ENCODE results near the gene TXNDC8.

Gene TXNDC8

GRCh38 chr9:110287289-110287680 is 50.4 kb downstream of the TXNDC8 start:
- Histone ChIP-seq H3K79me2 (ENCODE audit: low read length) (no peaks in the 10 kb centered on the region), H3K27ac (ENCODE audit: low read length) (no peak overlapping the region), H3K4me3 (ENCODE audit: low read length) (no peak overlapping the region), H4K20me1 (ENCODE audit: insufficient read depth, low read length) (no peaks in the 10 kb centered on the region), H3K4me2 (ENCODE audit: low read length) (no peak overlapping the region), H3K4me1 (ENCODE audit: low read length) (peaks cover 6% of the 10 kb centered on the region), H3K9me3 (ENCODE audit: insufficient read depth, low read length) (no peaks in the 10 kb centered on the region), H3K36me3 (replicated peaks; ENCODE audit: low read depth, low read length) (no peaks in the 10 kb centered on the region), H2AFZ (ENCODE audit: low read depth, low read length) (no peak overlapping the region), H3K9ac (ENCODE audit: low read length) (no peak overlapping the region), H3K27me3 (ENCODE audit: low read depth, low read length) (no peaks in the 10 kb centered on the region)
- no peak for TF ChIP-seq EZH2phosphoT487 (IDR thresholded peaks at IDR 0.05; ENCODE audit: low read depth)
- TF ChIP-seq, protein P1, sequence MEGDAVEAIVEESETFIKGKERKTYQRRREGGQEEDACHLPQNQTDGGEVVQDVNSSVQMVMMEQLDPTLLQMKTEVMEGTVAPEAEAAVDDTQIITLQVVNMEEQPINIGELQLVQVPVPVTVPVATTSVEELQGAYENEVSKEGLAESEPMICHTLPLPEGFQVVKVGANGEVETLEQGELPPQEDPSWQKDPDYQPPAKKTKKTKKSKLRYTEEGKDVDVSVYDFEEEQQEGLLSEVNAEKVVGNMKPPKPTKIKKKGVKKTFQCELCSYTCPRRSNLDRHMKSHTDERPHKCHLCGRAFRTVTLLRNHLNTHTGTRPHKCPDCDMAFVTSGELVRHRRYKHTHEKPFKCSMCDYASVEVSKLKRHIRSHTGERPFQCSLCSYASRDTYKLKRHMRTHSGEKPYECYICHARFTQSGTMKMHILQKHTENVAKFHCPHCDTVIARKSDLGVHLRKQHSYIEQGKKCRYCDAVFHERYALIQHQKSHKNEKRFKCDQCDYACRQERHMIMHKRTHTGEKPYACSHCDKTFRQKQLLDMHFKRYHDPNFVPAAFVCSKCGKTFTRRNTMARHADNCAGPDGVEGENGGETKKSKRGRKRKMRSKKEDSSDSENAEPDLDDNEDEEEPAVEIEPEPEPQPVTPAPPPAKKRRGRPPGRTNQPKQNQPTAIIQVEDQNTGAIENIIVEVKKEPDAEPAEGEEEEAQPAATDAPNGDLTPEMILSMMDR (IDR thresholded peaks at IDR 0.05; ENCODE audit: low read depth, low read length) = no peak

DNA sequence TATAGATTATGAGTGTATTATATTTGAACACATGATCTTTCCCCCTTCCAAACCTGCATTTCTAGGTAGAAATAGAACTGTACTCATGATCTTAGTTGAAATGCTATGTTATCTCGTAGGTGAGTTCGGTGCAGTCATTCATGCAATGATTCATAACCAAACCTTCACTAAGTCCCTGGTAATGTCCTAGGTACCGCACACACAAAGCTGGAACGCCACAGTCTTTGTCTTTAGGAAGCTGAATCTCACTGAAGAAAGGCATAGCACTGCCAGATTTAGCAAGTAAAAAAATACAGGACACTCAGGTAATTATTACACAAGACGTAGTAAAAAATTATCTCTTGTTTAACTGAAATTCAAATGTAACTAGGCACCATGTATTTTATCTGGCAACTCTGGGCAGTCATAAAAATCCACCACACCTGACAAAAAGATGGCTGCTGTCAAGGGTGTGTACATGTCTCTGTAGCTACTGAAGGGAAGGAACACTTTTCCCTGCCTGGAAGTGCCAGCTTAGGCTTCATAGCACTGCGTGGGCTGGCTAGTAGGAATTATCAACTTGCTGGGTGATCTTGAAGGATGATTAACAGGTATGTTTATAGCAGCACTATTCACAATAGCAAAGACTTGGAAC is 53.3 kb downstream of the TXNDC8 start:
- no peaks in the 10 kb centered on the region for H3K9me3 ChIP-seq (ENCODE audit: insufficient read depth, low read length)
- H2AFZ ChIP-seq (ENCODE audit: low read depth, low read length) = no peak overlapping the region
- no peak overlapping the region for H3K4me2 ChIP-seq (ENCODE audit: low read length)
- no peaks in the 10 kb centered on the region for H3K36me3 ChIP-seq (replicated peaks; ENCODE audit: low read depth, low read length)
- no peaks in the 10 kb centered on the region for H3K79me2 ChIP-seq (ENCODE audit: low read length)
- TF ChIP-seq, protein P1 (IDR thresholded peaks at IDR 0.05; ENCODE audit: low read depth, low read length) = no peak
- no peak for TF ChIP-seq EZH2phosphoT487 (IDR thresholded peaks at IDR 0.05; ENCODE audit: low read depth)
- no peaks in the 10 kb centered on the region for H3K27me3 ChIP-seq (ENCODE audit: low read depth, low read length)
- no peak overlapping the region for H3K4me3 ChIP-seq (ENCODE audit: low read length)
- no peaks in the 10 kb centered on the region for H4K20me1 ChIP-seq (ENCODE audit: insufficient read depth, low read length)
- peaks cover 6% of the 10 kb centered on the region for H3K4me1 ChIP-seq (ENCODE audit: low read length)
- H3K27ac ChIP-seq (ENCODE audit: low read length) = no peak overlapping the region
- no peak overlapping the region for H3K9ac ChIP-seq (ENCODE audit: low read length)

- peaks cover 6% of the 10 kb centered on the region for H3K4me1 ChIP-seq (ENCODE audit: low read length)
- no peaks in the 10 kb centered on the region for H3K79me2 ChIP-seq (ENCODE audit: low read length)
- TF ChIP-seq EZH2phosphoT487 (IDR thresholded peaks at IDR 0.05; ENCODE audit: low read depth) = no peak
- TF ChIP-seq, protein P1 (IDR thresholded peaks at IDR 0.05; ENCODE audit: low read depth, low read length) = no peak
- no peak overlapping the region for H3K9ac ChIP-seq (ENCODE audit: low read length)
- no peaks in the 10 kb centered on the region for H3K36me3 ChIP-seq (replicated peaks; ENCODE audit: low read depth, low read length)
- H3K27ac ChIP-seq (ENCODE audit: low read length) = no peak overlapping the region
- no peak overlapping the region for H3K4me2 ChIP-seq (ENCODE audit: low read length)
- no peak overlapping the region for H3K4me3 ChIP-seq (ENCODE audit: low read length)
- no peaks in the 10 kb centered on the region for H4K20me1 ChIP-seq (ENCODE audit: insufficient read depth, low read length)
- no peaks in the 10 kb centered on the region for H3K27me3 ChIP-seq (ENCODE audit: low read depth, low read length)
- no peak overlapping the region for H2AFZ ChIP-seq (ENCODE audit: low read depth, low read length)
- H3K9me3 ChIP-seq (ENCODE audit: insufficient read depth, low read length) = no peaks in the 10 kb centered on the region
These were observed 53.9 kb downstream of the TXNDC8 start for GRCh38 chr9:110283751-110284150.

- Histone ChIP-seq H3K79me2 (ENCODE audit: low read length) (no peaks in the 10 kb centered on the region), H3K27ac (ENCODE audit: low read length) (no peak overlapping the region), H3K4me1 (ENCODE audit: low read length) (peaks cover 6% of the 10 kb centered on the region), H3K9ac (ENCODE audit: low read length) (no peak overlapping the region), H3K36me3 (replicated peaks; ENCODE audit: low read depth, low read length) (no peaks in the 10 kb centered on the region), H3K9me3 (ENCODE audit: insufficient read depth, low read length) (no peaks in the 10 kb centered on the region), H2AFZ (ENCODE audit: low read depth, low read length) (no peak overlapping the region), H3K4me2 (ENCODE audit: low read length) (no peak overlapping the region), H4K20me1 (ENCODE audit: insufficient read depth, low read length) (no peaks in the 10 kb centered on the region), H3K4me3 (ENCODE audit: low read length) (no peak overlapping the region), H3K27me3 (ENCODE audit: low read depth, low read length) (no peaks in the 10 kb centered on the region)
- TF ChIP-seq, protein P1 (IDR thresholded peaks at IDR 0.05; ENCODE audit: low read depth, low read length) = no peak
- TF ChIP-seq EZH2phosphoT487 (IDR thresholded peaks at IDR 0.05; ENCODE audit: low read depth) = no peak
These were observed 55.0 kb downstream of the TXNDC8 start for GRCh38 chr9:110282739-110283081.
